IMR-90 (cell line): Measurements from ENCODE around the gene LAMA2.

Source experiments
- BHLHE40 ChIP-seq: fragments of 150-350 bp; IDR thresholded peaks from 2 replicates; pipeline ENCODE4 v1.6.1; 2016; ENCODE audit warnings: mild to moderate bottlenecking, low read depth, low read length
- CEBPB ChIP-seq: IDR thresholded peaks from 2 replicates; pipeline ENCODE4 v1.6.1; 2012; ENCODE audit warnings: low read depth, low read length, improper control_type of control experiment
- CHD1 ChIP-seq: IDR thresholded peaks from 2 replicates; pipeline ENCODE4 v1.6.1; 2012; ENCODE audit warnings: low read depth, low read length, improper control_type of control experiment
- FOS ChIP-seq: fragments of 150-350 bp; IDR thresholded peaks from 2 replicates; pipeline ENCODE4 v1.6.1; 2016; ENCODE audit warnings: low read depth, low read length
- MAFK ChIP-seq: IDR thresholded peaks from 2 replicates; pipeline ENCODE4 v1.6.1; 2012; ENCODE audit warnings: low read depth, low read length, improper control_type of control experiment
- MAZ ChIP-seq: IDR thresholded peaks from 2 replicates; pipeline ENCODE4 v1.6.1; 2012; ENCODE audit warnings: low read depth, mild to moderate bottlenecking, low read length, improper control_type of control experiment, moderate library complexity, borderline replicate concordance
- MXI1 ChIP-seq: IDR thresholded peaks from 2 replicates; pipeline ENCODE4 v1.6.1; 2012; ENCODE audit warnings: low read depth, mild to moderate bottlenecking, low read length, moderate library complexity, borderline replicate concordance
- POLR2A ChIP-seq: IDR thresholded peaks from 2 replicates; pipeline ENCODE4 v1.6.1; 2012; ENCODE audit warnings: mild to moderate bottlenecking, low read depth, low read length
- RAD21 ChIP-seq: IDR thresholded peaks from 2 replicates; pipeline ENCODE4 v1.6.1; 2012; ENCODE audit warnings: low read length, improper control_type of control experiment
- RCOR1 ChIP-seq: IDR thresholded peaks from 2 replicates; pipeline ENCODE4 v1.6.1; 2012; ENCODE audit warnings: mild to moderate bottlenecking, low read length, improper control_type of control experiment; ENCODE audit not compliant: insufficient replicate concordance
- RFX5 ChIP-seq: IDR thresholded peaks from 2 replicates; pipeline ENCODE4 v1.8.0; 2012; ENCODE audit warnings: low read depth, mild to moderate bottlenecking, low read length, moderate library complexity
- SMC3 ChIP-seq: fragments of 150-350 bp; IDR thresholded peaks from 2 replicates; pipeline ENCODE4 v1.6.1; 2016; ENCODE audit warnings: low read depth, mild to moderate bottlenecking, antibody characterized with exemption, low read length, moderate library complexity
- TF ChIP-seq, protein P1 (sequence below): fragments of 150-350 bp; IDR thresholded peaks from 2 replicates; pipeline ENCODE4 v1.6.1; 2017; ENCODE audit warnings: mild to moderate bottlenecking, antibody characterized with exemption, low read length, low read depth
- TF ChIP-seq, protein P2 (sequence below): conservative IDR thresholded peaks from 2 replicates; pipeline ENCODE4 v1.5.1; 2012; ENCODE audit warnings: mild to moderate bottlenecking, low read depth, low read length, improper control_type of control experiment

DNA sequence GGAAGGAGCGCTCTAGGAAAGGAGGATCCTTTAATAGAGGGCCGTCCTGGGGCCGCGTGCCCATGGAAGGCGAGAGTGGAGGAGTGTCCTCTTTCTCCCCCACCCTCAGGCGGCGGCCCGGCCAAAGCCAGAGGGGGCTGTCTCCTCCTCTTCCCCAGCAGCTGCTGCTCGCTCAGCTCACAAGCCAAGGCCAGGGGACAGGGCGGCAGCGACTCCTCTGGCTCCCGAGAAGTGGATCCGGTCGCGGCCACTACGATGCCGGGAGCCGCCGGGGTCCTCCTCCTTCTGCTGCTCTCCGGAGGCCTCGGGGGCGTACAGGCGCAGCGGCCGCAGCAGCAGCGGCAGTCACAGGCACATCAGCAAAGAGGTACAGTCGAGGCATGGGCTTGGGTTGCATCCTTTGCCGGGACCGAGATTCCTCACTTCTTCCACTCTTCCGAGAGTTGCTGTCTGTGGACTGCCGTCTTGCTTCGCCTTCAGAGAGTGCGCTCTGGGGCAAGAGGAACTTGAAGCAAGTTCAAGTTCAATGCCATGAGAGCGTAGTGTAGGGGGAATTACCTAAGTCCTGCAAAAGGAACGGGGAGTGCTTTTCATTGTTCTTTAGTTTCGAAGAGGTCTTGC is at the start of gene LAMA2:
- TF ChIP-seq, protein P1, sequence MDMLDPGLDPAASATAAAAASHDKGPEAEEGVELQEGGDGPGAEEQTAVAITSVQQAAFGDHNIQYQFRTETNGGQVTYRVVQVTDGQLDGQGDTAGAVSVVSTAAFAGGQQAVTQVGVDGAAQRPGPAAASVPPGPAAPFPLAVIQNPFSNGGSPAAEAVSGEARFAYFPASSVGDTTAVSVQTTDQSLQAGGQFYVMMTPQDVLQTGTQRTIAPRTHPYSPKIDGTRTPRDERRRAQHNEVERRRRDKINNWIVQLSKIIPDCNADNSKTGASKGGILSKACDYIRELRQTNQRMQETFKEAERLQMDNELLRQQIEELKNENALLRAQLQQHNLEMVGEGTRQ, result no peak
- TF ChIP-seq, protein P2, sequence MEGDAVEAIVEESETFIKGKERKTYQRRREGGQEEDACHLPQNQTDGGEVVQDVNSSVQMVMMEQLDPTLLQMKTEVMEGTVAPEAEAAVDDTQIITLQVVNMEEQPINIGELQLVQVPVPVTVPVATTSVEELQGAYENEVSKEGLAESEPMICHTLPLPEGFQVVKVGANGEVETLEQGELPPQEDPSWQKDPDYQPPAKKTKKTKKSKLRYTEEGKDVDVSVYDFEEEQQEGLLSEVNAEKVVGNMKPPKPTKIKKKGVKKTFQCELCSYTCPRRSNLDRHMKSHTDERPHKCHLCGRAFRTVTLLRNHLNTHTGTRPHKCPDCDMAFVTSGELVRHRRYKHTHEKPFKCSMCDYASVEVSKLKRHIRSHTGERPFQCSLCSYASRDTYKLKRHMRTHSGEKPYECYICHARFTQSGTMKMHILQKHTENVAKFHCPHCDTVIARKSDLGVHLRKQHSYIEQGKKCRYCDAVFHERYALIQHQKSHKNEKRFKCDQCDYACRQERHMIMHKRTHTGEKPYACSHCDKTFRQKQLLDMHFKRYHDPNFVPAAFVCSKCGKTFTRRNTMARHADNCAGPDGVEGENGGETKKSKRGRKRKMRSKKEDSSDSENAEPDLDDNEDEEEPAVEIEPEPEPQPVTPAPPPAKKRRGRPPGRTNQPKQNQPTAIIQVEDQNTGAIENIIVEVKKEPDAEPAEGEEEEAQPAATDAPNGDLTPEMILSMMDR, result 0 out of 2 replicates have a peak, but pooled peaks have one; percentile 6
- no peak for TF ChIP-seq POLR2A
- no peak for TF ChIP-seq BHLHE40
- TF ChIP-seq CHD1, result no peak
- TF ChIP-seq RCOR1, result no peak
- no peak for TF ChIP-seq RAD21
- no peak for TF ChIP-seq MAFK
- no peak for TF ChIP-seq RFX5
- no peak for TF ChIP-seq SMC3
- no peak for TF ChIP-seq CEBPB
- TF ChIP-seq FOS, result no peak
- peak; percentile 38; the same call in 1 of the 2 replicates for TF ChIP-seq MAZ
- no peak for TF ChIP-seq MXI1
